H9 (cell line): ENCODE results near the gene ST3GAL6. TPM values are rescaled to one million over a fixed set of nuclear protein-coding genes. Genes with fewer than 3 reads are reported as not detected.

Experiments
- DNase-seq: peaks from one replicate; pipeline ENCODE4 v3.0.0-alpha.2; 2017
- H2AFZ ChIP-seq: one replicate; pipeline ENCODE4 v1.6.1; 2013; ENCODE audit warnings: mild to moderate bottlenecking, low read length, control low read depth, moderate library complexity
- H2AK5ac ChIP-seq: 2 replicates; pipeline ENCODE4 v1.6.1; 2013; ENCODE audit warnings: low read length, control low read depth, mixed read lengths; ENCODE audit not compliant: insufficient read length
- H2BK120ac ChIP-seq: one replicate; pipeline ENCODE4 v1.6.1; 2013; ENCODE audit warnings: low read depth, mild to moderate bottlenecking, low read length, control low read depth, inconsistent platforms; ENCODE audit not compliant: poor library complexity, severe bottlenecking
- H2BK12ac ChIP-seq: 2 replicates; pipeline ENCODE4 v1.6.1; 2013; ENCODE audit warnings: low read length, control low read depth, mixed read lengths, low read depth; ENCODE audit not compliant: insufficient read length
- H2BK15ac ChIP-seq: 2 replicates; pipeline ENCODE4 v1.6.1; 2013; ENCODE audit warnings: low read depth, low read length, control low read depth
- H2BK20ac ChIP-seq: one replicate; pipeline ENCODE4 v1.6.1; 2013; ENCODE audit warnings: low read depth, mild to moderate bottlenecking, low read length, control low read depth, inconsistent platforms; ENCODE audit not compliant: poor library complexity, severe bottlenecking
- H2BK5ac ChIP-seq: 2 replicates; pipeline ENCODE4 v1.6.1; 2013; ENCODE audit warnings: low read length, control low read depth, mixed read lengths; ENCODE audit not compliant: insufficient read length
- H3K14ac ChIP-seq: 2 replicates; pipeline ENCODE4 v1.6.1; 2013; ENCODE audit warnings: low read length, control low read depth; ENCODE audit not compliant: insufficient read depth
- H3K18ac ChIP-seq: 2 replicates; pipeline ENCODE4 v1.6.1; 2013; ENCODE audit warnings: low read depth, mild to moderate bottlenecking, mixed read lengths, low read length, control low read depth; ENCODE audit not compliant: insufficient read length
- H3K23ac ChIP-seq: 2 replicates; pipeline ENCODE4 v1.6.1; 2013; ENCODE audit warnings: low read length, control low read depth, mixed read lengths, low read depth; ENCODE audit not compliant: insufficient read length
- H3K23me2 ChIP-seq: 2 replicates; pipeline ENCODE4 v1.6.1; 2013; ENCODE audit warnings: low read depth, mild to moderate bottlenecking, mixed read lengths, low read length, control low read depth; ENCODE audit not compliant: insufficient read length, poor library complexity, severe bottlenecking
- H3K27ac ChIP-seq: 2 replicates; pipeline ENCODE4 v1.5.1; 2013; ENCODE audit warnings: low read length, control low read depth, mixed read lengths, low read depth; ENCODE audit not compliant: insufficient read length
- H3K27me3 ChIP-seq: 2 replicates; pipeline ENCODE4 v1.6.1; 2013; ENCODE audit warnings: low read length, control low read depth, inconsistent platforms; ENCODE audit not compliant: insufficient read depth
- H3K4ac ChIP-seq: 2 replicates; pipeline ENCODE4 v1.6.1; 2013; ENCODE audit warnings: low read depth, mild to moderate bottlenecking, control low read depth, inconsistent platforms, low read length, moderate library complexity
- H3K4me1 ChIP-seq: 2 replicates; pipeline ENCODE4 v1.6.1; 2013; ENCODE audit warnings: low read length, control low read depth, inconsistent platforms; ENCODE audit not compliant: insufficient read depth
- H3K4me2 ChIP-seq: 2 replicates; pipeline ENCODE4 v1.6.1; 2013; ENCODE audit warnings: low read length, control low read depth, mixed read lengths; ENCODE audit not compliant: insufficient read length, insufficient read depth
- H3K56ac ChIP-seq: 2 replicates; pipeline ENCODE4 v1.6.1; 2013; ENCODE audit warnings: low read depth, mild to moderate bottlenecking, mixed read lengths, low read length, control low read depth; ENCODE audit not compliant: insufficient read length
- H3K79me1 ChIP-seq: 2 replicates; pipeline ENCODE4 v1.6.1; 2013; ENCODE audit warnings: low read depth, mild to moderate bottlenecking, moderate library complexity, low read length, control low read depth, inconsistent platforms; ENCODE audit not compliant: insufficient read depth, poor library complexity, severe bottlenecking
- H3K79me2 ChIP-seq: 2 replicates; pipeline ENCODE4 v1.6.1; 2013; ENCODE audit warnings: low read length, control low read depth, inconsistent platforms; ENCODE audit not compliant: insufficient read depth
- H3K9ac ChIP-seq: 2 replicates; pipeline ENCODE4 v1.6.1; 2013; ENCODE audit warnings: low read length, control low read depth, mixed read lengths; ENCODE audit not compliant: insufficient read length; ENCODE audit errors: extremely low read depth
- H3K9me3 ChIP-seq: one replicate; pipeline ENCODE4 v1.6.1; 2013; ENCODE audit warnings: low read depth, low read length, inconsistent platforms; ENCODE audit not compliant: control insufficient read depth
- H3T11ph ChIP-seq: one replicate; pipeline ENCODE4 v1.6.1; 2013; ENCODE audit warnings: mild to moderate bottlenecking, low read length, control low read depth, inconsistent platforms
- H4K20me1 ChIP-seq: one replicate; pipeline ENCODE4 v1.6.1; 2013; ENCODE audit not compliant: control insufficient read depth, insufficient read length, insufficient read depth
- H4K5ac ChIP-seq: 2 replicates; pipeline ENCODE4 v1.6.1; 2013; ENCODE audit warnings: low read depth, mild to moderate bottlenecking, mixed read lengths, low read length, control low read depth; ENCODE audit not compliant: insufficient read length
- H4K8ac ChIP-seq: replicated peaks from 2 replicates; pipeline ENCODE4 v1.6.1; 2013; ENCODE audit warnings: low read length, control low read depth, mixed read lengths, low read depth; ENCODE audit not compliant: insufficient read length
- H4K91ac ChIP-seq: 2 replicates; pipeline ENCODE4 v1.6.1; 2013; ENCODE audit warnings: low read depth, mild to moderate bottlenecking, moderate library complexity, mixed read lengths, low read length, control low read depth; ENCODE audit not compliant: insufficient read length
- H3K27ac Mint-ChIP-seq, 3 experiments: 2 replicates in 2 of 3; 3 replicates in 1 of 3; pipeline ENCODE4 v1.8.0; 2020 to 2021; ENCODE audit warnings: mixed read lengths in 3 of 3, mild to moderate bottlenecking in 1 of 3, moderate library complexity in 1 of 3
- H3K27me3 Mint-ChIP-seq: 2 replicates; pipeline ENCODE4 v1.8.0; 2021; ENCODE audit warnings: low read depth, mild to moderate bottlenecking, moderate library complexity, mixed read lengths
- H3K36me3 Mint-ChIP-seq, 3 experiments: 2 replicates in 2 of 3; 3 replicates in 1 of 3; pipeline ENCODE4 v1.8.0; 2020 to 2021; ENCODE audit warnings: low read depth in 3 of 3, mixed read lengths in 3 of 3; ENCODE audit not compliant: insufficient read depth in 1 of 3
- H3K4me1 Mint-ChIP-seq, 2 experiments: 2 replicates each; pipeline ENCODE4 v1.8.0; 2020; ENCODE audit warnings: mixed read lengths in 2 of 2
- H3K4me3 Mint-ChIP-seq, 2 experiments: 2 replicates in 1 of 2; 3 replicates in 1 of 2; pipeline ENCODE4 v1.8.0; 2020 to 2021; ENCODE audit warnings: mild to moderate bottlenecking in 2 of 2, mixed read lengths in 2 of 2, moderate library complexity in 1 of 2
- H3K9me3 Mint-ChIP-seq, 2 experiments: 2 replicates in 1 of 2; 3 replicates in 1 of 2; pipeline ENCODE4 v1.8.0; 2020; ENCODE audit warnings: mild to moderate bottlenecking in 2 of 2, mixed read lengths in 2 of 2, moderate library complexity in 1 of 2
- CTCF ChIP-seq: fragments of 200-600 bp; sonication (generic); conservative IDR thresholded peaks from 3 replicates; pipeline ENCODE4 v1.8.0; 2021; ENCODE audit warnings: antibody characterized with exemption, mild to moderate bottlenecking
- WGBS: extraction: QIAGEN DNeasy Blood & Tissue Kit; methylation state at CpG from one replicate; pipeline ENCODE4 v1.1.7; 2013; ENCODE audit warnings: missing lambda C conversion rate, low lambda C conversion rate, mixed read lengths; ENCODE audit not compliant: insufficient read length; ENCODE audit errors: extremely low coverage; 5-methylcytosine and 5-hydroxymethylcytosine counted together
- total RNA-seq: library from RNA; stranded (reverse); gene quantifications from 2 replicates; pipeline ENCODE4 v1.2.1, GENCODE V29; 2021

ST3GAL6 gene
- total RNA-seq, 1 experiment from 2014 or later: 6.4 TPM

GRCh38 chr3:98730338-98730737 lies 32.8 kb upstream of the ST3GAL6 start:
- Histone ChIP-seq H3K79me1 (no peaks in the 10 kb centered on the region), H3K79me2 (no peaks in the 10 kb centered on the region), H3K23me2 (peaks cover 21% of the 10 kb centered on the region), H3K9me3 (no peaks in the 10 kb centered on the region), H3K14ac (no peak overlapping the region), H2BK120ac (no peak overlapping the region), H2BK5ac (no peak overlapping the region), H2BK20ac (no peak overlapping the region), H2BK12ac (no peak overlapping the region), H3K56ac (no peak overlapping the region), H3K9ac (no peak overlapping the region), H3K4me1 (no peaks in the 10 kb centered on the region), H4K20me1 (no peaks in the 10 kb centered on the region), H2BK15ac (no peak overlapping the region), H2AFZ (no peak overlapping the region), H3K27ac (no peak overlapping the region), H3K23ac (no peak overlapping the region), H3K4me2 (no peak overlapping the region), H3K18ac (no peak overlapping the region), H3K27me3 (peaks cover 10% of the 10 kb centered on the region; the same call in 1 of the 2 replicates), H2AK5ac (no peak overlapping the region), H3K4ac (no peak overlapping the region), H4K91ac (no peak overlapping the region), H4K8ac (no peak overlapping the region), H3T11ph (no peak overlapping the region), H4K5ac (no peak overlapping the region)
- peaks cover 45% of the 10 kb centered on the region for H3K27me3 Mint-ChIP-seq
- H3K36me3 Mint-ChIP-seq: no peaks in the 10 kb centered on the region
- no peak for DNase-seq
- peaks cover 28 to 42% of the 10 kb centered on the region in 2 experiments for H3K4me1 Mint-ChIP-seq
- no peak overlapping the region for H3K27ac Mint-ChIP-seq
- no peak for TF ChIP-seq CTCF
- no CpG with 5 or more reads among the region's 1 CpG for WGBS
- H3K4me3 Mint-ChIP-seq: no peak overlapping the region; a peak in 1 of 5 replicates
- H3K9me3 Mint-ChIP-seq: no peaks in the 10 kb centered on the region; a peak in 1 of 5 replicates
